Prostate gland (tissue), 2 donors: ENCODE measurements around the gene SDR39U1. TPM values are rescaled to one million over a fixed set of nuclear protein-coding genes. Genes with fewer than 3 reads are reported as not detected.
A peak's percentile ranks its signal among the peaks of the same experiment; 100 is the strongest.

Experiments used
- DNase-seq: peaks from one replicate; pipeline ENCODE4 v3.0.0-alpha.2; 2019; ENCODE audit warnings: low spot score
- H3K27ac ChIP-seq, 2 donors: fragments of 200-600 bp; sonication (generic); 2 replicates each; pipeline ENCODE4 v1.5.1; 2017 to 2019
- H3K27me3 ChIP-seq: fragments of 200-600 bp; sonication (generic); replicated peaks from 2 replicates; pipeline ENCODE4 v1.5.1; 2019; ENCODE audit not compliant: insufficient read depth
- H3K36me3 ChIP-seq, 2 donors: fragments of 200-600 bp; sonication (generic); 1 replicate in 1 of 2; 2 replicates in 1 of 2; pipeline versions ENCODE4 v1.5.1 to v1.8.1; 2017 to 2019
- H3K4me1 ChIP-seq: fragments of 200-600 bp; sonication (generic); replicated peaks from 2 replicates; pipeline ENCODE4 v1.5.1; 2019
- H3K4me3 ChIP-seq, 2 donors: fragments of 200-600 bp; sonication (generic); 2 replicates each; pipeline ENCODE4 v1.5.1; 2017 to 2019
- H3K9me3 ChIP-seq: fragments of 200-600 bp; sonication (generic); 2 replicates; pipeline ENCODE4 v1.5.1; 2017
- POLR2A ChIP-seq: fragments of 450-650 bp; IDR thresholded peaks from one replicate; pipeline ENCODE4 v1.6.1; 2016; ENCODE audit warnings: antibody characterized with exemption, mild to moderate bottlenecking
- POLR2AphosphoS5 ChIP-seq: sonication (generic); formaldehyde crosslinking; IDR thresholded peaks from one replicate; pipeline ENCODE4 v1.6.1; 2017; ENCODE audit warnings: antibody characterized with exemption
- WGBS: methylation state at CpG from one replicate; pipeline ENCODE4 v1.1.5; 2018; 5-methylcytosine and 5-hydroxymethylcytosine counted together
- intact Hi-C: fragments of 100-400 bp; cut with DNase I; formaldehyde crosslinking; loops from one replicate; pipeline ENCODE4 v1.14.2; 2022
- total RNA-seq, 2 donors: library from RNA; depleted of rRNA; stranded (reverse); fragments of >200 nt; gene quantifications; one replicate each; pipeline ENCODE4 v1.1.0, GENCODE V29; 2016
- TF ChIP-seq, protein P1 (sequence below), 4 experiments: fragments of 200-600 bp in 2 of 4; fragments of 450-650 bp in 2 of 4; sonication (generic) in 2 of 4; IDR thresholded peaks; 1 replicate in 3 of 4; 2 replicates in 1 of 4; pipeline ENCODE4 v1.5.1; 2016 to 2019; ENCODE audit warnings: antibody characterized with exemption in 4 of 4, mild to moderate bottlenecking in 2 of 4, moderate library complexity in 2 of 4

Gene SDR39U1
- total RNA-seq, 2 donors from 2014 or later: 49.5 to 64.4 TPM

- no peak overlapping the region for H3K4me3 ChIP-seq
- no peak overlapping the region for H3K27ac ChIP-seq
- H3K36me3 ChIP-seq: no peaks in the 10 kb centered on the region
- WGBS: 35% methylated on average over 7 of the region's 7 CpGs
- intact Hi-C loops: no loop called here
- H3K9me3 ChIP-seq: no peaks in the 10 kb centered on the region
- H3K4me1 ChIP-seq: no peaks in the 10 kb centered on the region
- no peak for DNase-seq
- H3K27me3 ChIP-seq: no peaks in the 10 kb centered on the region
- no peak for TF ChIP-seq POLR2A
- TF ChIP-seq, protein P1, sequence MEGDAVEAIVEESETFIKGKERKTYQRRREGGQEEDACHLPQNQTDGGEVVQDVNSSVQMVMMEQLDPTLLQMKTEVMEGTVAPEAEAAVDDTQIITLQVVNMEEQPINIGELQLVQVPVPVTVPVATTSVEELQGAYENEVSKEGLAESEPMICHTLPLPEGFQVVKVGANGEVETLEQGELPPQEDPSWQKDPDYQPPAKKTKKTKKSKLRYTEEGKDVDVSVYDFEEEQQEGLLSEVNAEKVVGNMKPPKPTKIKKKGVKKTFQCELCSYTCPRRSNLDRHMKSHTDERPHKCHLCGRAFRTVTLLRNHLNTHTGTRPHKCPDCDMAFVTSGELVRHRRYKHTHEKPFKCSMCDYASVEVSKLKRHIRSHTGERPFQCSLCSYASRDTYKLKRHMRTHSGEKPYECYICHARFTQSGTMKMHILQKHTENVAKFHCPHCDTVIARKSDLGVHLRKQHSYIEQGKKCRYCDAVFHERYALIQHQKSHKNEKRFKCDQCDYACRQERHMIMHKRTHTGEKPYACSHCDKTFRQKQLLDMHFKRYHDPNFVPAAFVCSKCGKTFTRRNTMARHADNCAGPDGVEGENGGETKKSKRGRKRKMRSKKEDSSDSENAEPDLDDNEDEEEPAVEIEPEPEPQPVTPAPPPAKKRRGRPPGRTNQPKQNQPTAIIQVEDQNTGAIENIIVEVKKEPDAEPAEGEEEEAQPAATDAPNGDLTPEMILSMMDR (IDR thresholded peaks at IDR 0.05): no peak
- TF ChIP-seq POLR2AphosphoS5: no peak
These were observed 39.1 kb downstream of the SDR39U1 start for GRCh38 chr14:24403294-24403998.

DNA sequence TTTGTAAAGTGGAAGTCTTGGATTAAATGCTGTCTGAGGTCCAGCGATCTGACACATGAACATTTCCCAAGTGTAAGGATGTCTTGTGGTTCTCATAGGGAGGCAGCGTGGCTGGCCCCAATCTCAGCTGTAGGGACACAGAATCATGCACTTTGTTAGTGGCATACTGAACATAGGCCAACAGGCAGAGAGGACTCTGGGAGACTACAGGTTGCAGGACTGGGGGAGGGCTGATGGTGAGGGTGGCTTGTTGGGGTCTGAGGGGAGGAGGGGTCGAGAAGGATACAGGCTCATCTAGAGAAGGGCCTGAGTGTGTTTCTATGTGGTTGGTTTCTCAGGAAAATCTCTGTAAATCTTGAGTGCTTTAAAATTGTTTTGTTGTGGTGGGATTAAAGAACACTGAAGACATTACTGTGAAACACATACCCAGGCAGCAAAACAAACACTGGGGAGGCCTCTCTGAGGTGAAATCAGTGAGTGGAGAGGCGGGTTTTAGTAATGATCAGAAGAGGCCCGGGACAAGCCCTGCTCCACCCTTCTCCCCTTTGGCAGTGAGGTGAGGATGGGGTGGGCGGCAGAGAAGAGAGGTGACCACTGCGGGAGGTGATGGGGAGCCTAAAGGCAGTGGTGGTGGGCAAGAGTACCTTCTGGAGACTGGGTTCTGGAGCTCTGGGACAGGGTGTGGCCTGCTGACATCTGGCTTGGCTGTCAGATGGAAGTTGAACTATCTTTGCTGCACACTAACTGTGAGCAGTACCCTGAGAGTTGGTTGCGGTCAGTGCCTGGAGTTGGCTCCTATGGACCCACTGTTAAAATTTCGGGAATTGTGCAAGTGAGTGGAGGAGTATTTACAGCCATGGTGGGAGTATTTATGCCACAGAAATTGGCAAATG, 40.5 kb downstream of the SDR39U1 start:
- TF ChIP-seq POLR2AphosphoS5 (no peak), POLR2A (no peak)
- TF ChIP-seq, protein P1 (IDR thresholded peaks at IDR 0.05): no peak
- Histone ChIP-seq H3K36me3 (no peaks in the 10 kb centered on the region), H3K27me3 (no peaks in the 10 kb centered on the region), H3K27ac (no peak overlapping the region), H3K4me3 (no peak overlapping the region), H3K9me3 (no peaks in the 10 kb centered on the region), H3K4me1 (no peaks in the 10 kb centered on the region)
- WGBS: 59% methylated on average over 9 of the region's 9 CpGs
- DNase-seq: no peak
- intact Hi-C loops: no loop called here

DNA sequence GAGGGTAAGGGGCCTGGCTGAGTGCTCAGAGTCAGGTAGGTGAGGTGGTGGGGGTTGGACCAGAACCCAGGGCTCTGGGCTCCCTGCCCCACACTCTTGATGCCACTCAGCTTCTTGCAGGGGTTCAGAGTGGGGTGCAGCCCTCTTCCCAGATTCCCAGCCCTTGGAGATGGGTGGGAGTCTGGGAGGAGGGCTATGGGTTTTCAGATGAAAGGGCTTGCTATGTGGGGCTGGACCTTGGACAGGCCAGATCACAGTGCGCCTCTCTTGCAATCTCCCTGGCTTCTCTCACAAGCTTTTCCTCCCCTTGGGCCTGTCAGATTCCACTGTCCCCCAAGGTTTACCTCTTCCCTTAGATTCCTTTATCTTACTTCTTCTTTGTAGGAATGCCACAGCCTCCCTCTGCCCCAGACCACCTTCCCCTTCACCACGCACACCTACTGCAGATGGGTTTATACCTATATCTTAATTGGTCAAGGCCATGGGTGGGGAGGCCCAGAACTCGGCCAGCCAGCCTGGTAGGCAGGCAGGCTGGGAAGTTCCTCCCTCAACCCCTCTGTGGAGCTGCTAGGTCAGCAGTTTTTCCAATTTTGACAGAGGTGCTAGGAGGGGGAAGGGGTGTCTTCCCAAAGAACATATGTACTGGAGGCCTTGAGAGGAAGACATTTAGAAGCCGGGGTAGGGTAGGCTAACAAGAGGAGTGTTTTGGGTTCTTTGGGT, 42.4 kb downstream of the SDR39U1 start:
- TF ChIP-seq POLR2AphosphoS5: no peak
- no peak for TF ChIP-seq POLR2A
- no peaks in the 10 kb centered on the region for H3K4me1 ChIP-seq
- peak overlapping the region; percentile 44 to 53 for H3K4me3 ChIP-seq
- no peaks in the 10 kb centered on the region for H3K27me3 ChIP-seq
- DNase-seq: no peak
- 57% methylated on average over 4 of the region's 4 CpGs for WGBS
- no peaks in the 10 kb centered on the region for H3K36me3 ChIP-seq
- H3K9me3 ChIP-seq: no peaks in the 10 kb centered on the region
- H3K27ac ChIP-seq: peak overlapping the region in 1 of 2 donors; percentile 73
- intact Hi-C loops: loop anchor here (1.0 kb wide), 1 partner anchor 34 kb away; no protein-coding TSS in a partner anchor

DNA sequence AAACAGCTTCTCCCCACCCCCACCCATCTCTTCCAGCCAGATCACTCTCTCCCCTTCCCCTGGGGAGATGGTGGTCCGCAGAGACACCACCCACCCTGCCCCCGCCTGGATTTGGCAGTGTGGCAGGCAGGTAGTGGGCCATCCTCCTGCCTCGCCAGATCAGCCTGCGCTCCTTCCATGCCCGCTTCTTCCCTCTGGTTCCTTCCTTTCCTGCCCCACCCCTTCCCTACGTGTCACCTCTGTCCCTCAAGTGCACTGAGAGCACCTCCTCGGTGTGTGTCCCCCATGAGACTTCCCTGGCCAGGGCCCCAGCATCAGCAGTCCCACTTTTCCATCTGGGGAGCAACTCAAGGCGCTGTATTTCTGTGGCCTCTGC, 43.1 kb downstream of the SDR39U1 start:
- H3K27ac ChIP-seq: peak overlapping the region; percentile 68 to 73
- TF ChIP-seq, protein P1 (IDR thresholded peaks at IDR 0.05): no peak
- no peak for TF ChIP-seq POLR2AphosphoS5
- peak; percentile 14 for TF ChIP-seq POLR2A
- no peaks in the 10 kb centered on the region for H3K27me3 ChIP-seq
- H3K4me1 ChIP-seq: no peaks in the 10 kb centered on the region
- 6% methylated on average over 8 of the region's 8 CpGs for WGBS
- H3K4me3 ChIP-seq: peak overlapping the region; percentile 44 to 53
- H3K9me3 ChIP-seq: no peaks in the 10 kb centered on the region
- intact Hi-C loops: no loop called here
- no peaks in the 10 kb centered on the region for H3K36me3 ChIP-seq
- DNase-seq: no peak
